Subcutaneous adipose tissue (tissue), 4 donors: ENCODE results near the gene LENEP. TPM values are rescaled to one million over a fixed set of nuclear protein-coding genes. Genes with fewer than 3 reads are reported as not detected.

ENCODE experiments used
- CTCF ChIP-seq: fragments of 450-650 bp; IDR thresholded peaks from one replicate; pipeline ENCODE4 v1.5.1; 2016; ENCODE audit warnings: low read depth, mild to moderate bottlenecking, control low read depth, antibody characterized with exemption, moderate library complexity
- small RNA-seq: library from RNA; depleted of rRNA; stranded (forward); fragments of <200 nt; gene quantifications from one replicate; pipeline ENCODE3, GENCODE V24; 2016
- total RNA-seq, 4 donors: library from RNA; depleted of rRNA; stranded (reverse); fragments of >200 nt; gene quantifications; one replicate each; pipeline ENCODE4 v1.1.0, GENCODE V29; 2016

LENEP gene
- total RNA-seq, 4 donors from 2014 or later, result not detected

- no peak for TF ChIP-seq CTCF
Observed at GRCh38 chr1:155039308-155039669, 45.9 kb downstream of the LENEP start.

GRCh38 chr1:155040358-155041093 is 47.1 kb downstream of the LENEP start:
- TF ChIP-seq CTCF, result no peak

GRCh38 chr1:155042789-155043188 is 49.4 kb downstream of the LENEP start:
- TF ChIP-seq CTCF, result no peak

GRCh38 chr1:155043301-155043702 is 49.9 kb downstream of the LENEP start:
- no peak for TF ChIP-seq CTCF

GRCh38 chr1:155043793-155044192 is 50.4 kb downstream of the LENEP start:
- TF ChIP-seq CTCF, result no peak

Small RNA genes lying within 50 kb of the gene (small RNA-seq; reads per million reads assigned to genes)
- gene MIR4258 (not detected), gene RF00017 (not detected)

Other genes starting within 250 kb of the LENEP start
- under 1 TPM; under 0.01 to 0.57 (median 0.08) TPM for gene KCNN3, start 123.3 kb upstream of the LENEP start, total RNA-seq
- gene PMVK, start 56.9 kb upstream of the LENEP start, total RNA-seq, result 10 to 100 TPM; 11.6 to 22.4 (median 14.4) TPM
- 100 to 1,000 TPM in 2 of 4 donors, 10 to 100 TPM in 2; 34.9 to 177 (median 91.0) TPM for gene PBXIP1, start 37.5 kb upstream of the LENEP start, total RNA-seq
- gene PYGO2, start 31.8 kb upstream of the LENEP start, total RNA-seq, result 10 to 100 TPM; 13.4 to 23.9 (median 14.8) TPM
- 100 to 1,000 TPM in 2 of 4 donors, 10 to 100 TPM in 2; 87.1 to 171 (median 102) TPM for gene SHC1, start 22.8 kb upstream of the LENEP start, total RNA-seq
- 10 to 100 TPM; 40.3 to 77.4 (median 51.2) TPM for gene CKS1B, start 18.9 kb upstream of the LENEP start, total RNA-seq
- gene FLAD1, start 10.2 kb upstream of the LENEP start, total RNA-seq, result 10 to 100 TPM; 23.5 to 25.9 (median 24.7) TPM
- 10 to 100 TPM; 23.5 to 74.0 (median 30.8) TPM for gene ZBTB7B, start 9.2 kb downstream of the LENEP start, total RNA-seq
- gene DCST2, start 40.2 kb downstream of the LENEP start, total RNA-seq, result 1 to 10 TPM in 2 of 4 donors, under 1 TPM in 1, not detected in 1; 0.34 to 3.7 (median 2.6) TPM
- gene DCST1, start 40.2 kb downstream of the LENEP start, total RNA-seq, result not detected
- 100 to 1,000 TPM in 2 of 4 donors, 10 to 100 TPM in 2; 61.4 to 189 (median 87.5) TPM for gene ADAM15, start 57.7 kb downstream of the LENEP start, total RNA-seq
- gene EFNA4, start 70.2 kb downstream of the LENEP start, total RNA-seq, result 1 to 10 TPM; 2.8 to 5.3 (median 3.7) TPM
- 1 to 10 TPM in 2 of 4 donors, under 1 TPM in 1, not detected in 1; 0.44 to 3.7 (median 1.7) TPM for gene EFNA3, start 85.3 kb downstream of the LENEP start, total RNA-seq
- gene EFNA1, start 134.3 kb downstream of the LENEP start, total RNA-seq, result 10 to 100 TPM; 12.4 to 32.6 (median 16.8) TPM
- gene SLC50A1, start 142.3 kb downstream of the LENEP start, total RNA-seq, result 10 to 100 TPM; 21.2 to 34.2 (median 23.7) TPM
- 100 to 1,000 TPM in 1 of 4 donors, 10 to 100 TPM in 3; 61.4 to 120 (median 71.2) TPM for gene DPM3, start 146.9 kb downstream of the LENEP start, total RNA-seq
- 100 to 1,000 TPM in 1 of 4 donors, 10 to 100 TPM in 3; 65.0 to 155 (median 81.9) TPM for gene KRTCAP2, start 179.7 kb downstream of the LENEP start, total RNA-seq
- gene TRIM46, start 180.3 kb downstream of the LENEP start, total RNA-seq, result under 1 TPM in 3 of 4 donors, not detected in 1; 0.51 to 0.75 (median 0.66) TPM
- 10 to 100 TPM in 3 of 4 donors, 1 to 10 TPM in 1; 8.8 to 21.1 (median 15.6) TPM for gene THBS3, start 214.3 kb downstream of the LENEP start, total RNA-seq
- gene MTX1, start 215.1 kb downstream of the LENEP start, total RNA-seq, result 10 to 100 TPM; 35.5 to 46.9 (median 40.8) TPM